ENCODE results near the gene ZNF775. TPM values are rescaled to one million over a fixed set of nuclear protein-coding genes. Genes with fewer than 3 reads are reported as not detected.

ZNF775 gene
- total and polyA plus RNA-seq, 2 of the 13 experiments (the other 11 are each of a cell fraction or from before 2014, with no cell fraction given) = 3.1 to 3.2 TPM

DNA sequence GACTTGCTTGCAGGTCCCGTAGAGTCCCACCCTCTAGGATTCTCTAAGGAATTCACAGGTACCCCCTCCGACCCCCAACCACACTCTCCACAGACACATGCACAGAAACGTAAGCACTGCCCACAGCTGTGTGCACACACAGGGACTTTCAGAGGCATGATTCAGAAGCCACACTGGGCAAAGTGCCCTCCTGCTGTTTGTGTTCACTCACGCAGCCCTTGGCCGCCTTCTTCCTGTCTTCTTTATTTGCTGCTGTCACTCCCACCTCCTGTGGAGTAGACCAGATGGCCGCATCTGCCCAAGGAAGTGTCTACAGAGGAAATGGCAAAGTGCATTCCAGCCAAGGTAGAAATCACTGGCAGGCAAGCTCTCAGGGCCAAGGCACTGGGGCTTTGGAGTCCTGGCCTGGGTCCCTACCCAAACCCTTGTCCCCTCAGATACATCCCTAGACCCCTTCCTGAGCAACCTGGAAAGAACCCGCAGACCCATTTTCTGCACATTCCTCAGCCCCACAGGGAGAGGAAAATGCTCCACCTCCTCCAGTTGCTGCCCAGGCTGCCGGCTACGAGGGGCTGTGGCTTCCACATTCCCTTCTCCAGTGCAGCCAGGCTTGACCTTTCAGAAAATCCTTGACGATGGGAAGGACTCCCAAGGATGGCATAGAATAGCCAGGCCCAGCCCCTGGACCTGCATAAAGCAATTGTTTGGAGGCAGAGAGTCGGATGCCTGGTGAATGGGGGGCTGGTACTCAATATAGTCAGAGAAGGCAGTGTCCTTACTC, 49.7 kb downstream of the ZNF775 start:
- no peaks in the 10 kb centered on the region for H4K20me1 ChIP-seq (ENCODE audit: insufficient read depth, low read length)
- POLR2A ChIA-PET = no interaction called here
- H3K79me2 ChIP-seq (ENCODE audit: insufficient read depth, low read length) = no peaks in the 10 kb centered on the region
- H3K27me3 ChIP-seq (ENCODE audit: control insufficient read depth in 1 of 2, insufficient read depth in 2 of 2, low read length in 2 of 2) = peaks cover 5 to 56% of the 10 kb centered on the region in 2 experiments; a peak in 4 of 5 replicates
- no peaks in the 10 kb centered on the region for H3K9me3 ChIP-seq (ENCODE audit: low read length)
- H3K4me3 ChIP-seq (replicated peaks in 1 of 3; ENCODE audit: insufficient read depth in 1 of 3, low read depth in 2 of 3, low read length in 3 of 3) = no peak overlapping the region
- WGBS (ENCODE audit: low lambda C conversion rate) = 4% methylated on average over 8 of the region's 11 CpGs
- H3K4me2 ChIP-seq (ENCODE audit: low read depth, low read length) = no peak overlapping the region
- no peak overlapping the region for H3K9ac ChIP-seq (ENCODE audit: insufficient read depth, low read depth, low read length)
- FAIRE-seq = no peak
- peak; percentile 65 for ATAC-seq
- DNase-seq (ENCODE audit: low spot score) = no peak
- H3K36me3 ChIP-seq (replicated peaks in 1 of 2; ENCODE audit: control insufficient read depth in 1 of 2, insufficient read depth in 2 of 2, low read length in 2 of 2) = no peaks in the 10 kb centered on the region
- H2AFZ ChIP-seq (ENCODE audit: low read length) = no peak overlapping the region
- CTCF ChIA-PET (ENCODE audit: low intra/inter-chr PET ratio, low total read pairs) = no interaction called here
- BruUV-seq (replicated peaks) = no TSS peak
- in situ Hi-C loops (cut with HindIII; ENCODE audit: extremely low pct_ligation_motif_present, low pct_unique_long_range_greater_than_20kb) = no loop called here
- intact Hi-C loops (cut with micrococcal nuclease; ENCODE audit: unreplicated experiment) = no loop called here
- H3K27ac ChIP-seq (ENCODE audit: extremely low read length, insufficient read depth, low read length) = no peak overlapping the region
- peaks cover 6% of the 10 kb centered on the region for H3K4me1 ChIP-seq (ENCODE audit: insufficient read depth, low read length)
- TF ChIP-seq, protein P1, sequence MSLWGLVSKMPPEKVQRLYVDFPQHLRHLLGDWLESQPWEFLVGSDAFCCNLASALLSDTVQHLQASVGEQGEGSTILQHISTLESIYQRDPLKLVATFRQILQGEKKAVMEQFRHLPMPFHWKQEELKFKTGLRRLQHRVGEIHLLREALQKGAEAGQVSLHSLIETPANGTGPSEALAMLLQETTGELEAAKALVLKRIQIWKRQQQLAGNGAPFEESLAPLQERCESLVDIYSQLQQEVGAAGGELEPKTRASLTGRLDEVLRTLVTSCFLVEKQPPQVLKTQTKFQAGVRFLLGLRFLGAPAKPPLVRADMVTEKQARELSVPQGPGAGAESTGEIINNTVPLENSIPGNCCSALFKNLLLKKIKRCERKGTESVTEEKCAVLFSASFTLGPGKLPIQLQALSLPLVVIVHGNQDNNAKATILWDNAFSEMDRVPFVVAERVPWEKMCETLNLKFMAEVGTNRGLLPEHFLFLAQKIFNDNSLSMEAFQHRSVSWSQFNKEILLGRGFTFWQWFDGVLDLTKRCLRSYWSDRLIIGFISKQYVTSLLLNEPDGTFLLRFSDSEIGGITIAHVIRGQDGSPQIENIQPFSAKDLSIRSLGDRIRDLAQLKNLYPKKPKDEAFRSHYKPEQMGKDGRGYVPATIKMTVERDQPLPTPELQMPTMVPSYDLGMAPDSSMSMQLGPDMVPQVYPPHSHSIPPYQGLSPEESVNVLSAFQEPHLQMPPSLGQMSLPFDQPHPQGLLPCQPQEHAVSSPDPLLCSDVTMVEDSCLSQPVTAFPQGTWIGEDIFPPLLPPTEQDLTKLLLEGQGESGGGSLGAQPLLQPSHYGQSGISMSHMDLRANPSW (CRISPR knock-in tag; IDR thresholded peaks at IDR 0.05; ENCODE audit: borderline replicate concordance) = no peak
- TF ChIP-seq SIX4 (CRISPR knock-in tag; IDR thresholded peaks at IDR 0.05) (no peak), NAIF1 (CRISPR knock-in tag; IDR thresholded peaks at IDR 0.05; ENCODE audit: borderline replicate concordance) (no peak), RFX3 (CRISPR knock-in tag; IDR thresholded peaks at IDR 0.05) (no peak), ZNF343 (CRISPR knock-in tag; IDR thresholded peaks at IDR 0.05) (no peak), ZNF44 (CRISPR knock-in tag; IDR thresholded peaks at IDR 0.05) (no peak), POLR2AphosphoS2 (IDR thresholded peaks at IDR 0.05; ENCODE audit: low read depth, low read length) (no peak), MAF1 (CRISPR knock-in tag; IDR thresholded peaks at IDR 0.05; ENCODE audit: borderline replicate concordance) (no peak), PREB (CRISPR knock-in tag; IDR thresholded peaks at IDR 0.05) (no peak), ZNF746 (CRISPR knock-in tag; IDR thresholded peaks at IDR 0.05) (no peak), SNAPC5 (CRISPR knock-in tag; IDR thresholded peaks at IDR 0.05; ENCODE audit: borderline replicate concordance) (no peak), ZBTB43 (CRISPR knock-in tag; conservative IDR thresholded peaks at IDR 0.05) (no peak), MBD4 (IDR thresholded peaks at IDR 0.05; ENCODE audit: borderline replicate concordance, low read length) (no peak), TCF12 (IDR thresholded peaks at IDR 0.05) (no peak), TCF12 (CRISPR knock-in tag; IDR thresholded peaks at IDR 0.05) (no peak), ZNF7 (CRISPR knock-in tag; IDR thresholded peaks at IDR 0.05) (no peak)
- TF ChIP-seq, protein P2, sequence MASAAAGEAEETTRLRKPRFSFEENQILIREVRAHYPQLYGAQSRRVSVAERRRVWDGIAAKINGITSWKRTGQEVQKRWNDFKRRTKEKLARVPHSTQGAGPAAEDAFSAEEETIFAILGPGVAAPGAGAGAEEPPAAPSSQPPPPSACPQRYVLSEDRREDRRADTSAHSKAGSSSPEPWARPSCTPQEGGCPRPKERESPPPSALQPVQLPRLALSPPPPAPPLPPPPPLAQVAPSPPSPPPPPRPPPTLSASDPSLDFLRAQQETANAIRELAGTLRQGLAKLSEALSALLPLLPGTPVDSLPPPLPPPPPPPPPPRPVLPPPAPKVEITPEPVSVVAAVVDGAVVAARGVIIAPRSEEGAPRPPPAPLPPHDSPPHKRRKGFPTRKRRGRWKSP (CRISPR knock-in tag; IDR thresholded peaks at IDR 0.05) = no peak
- TF ChIP-seq, protein P3, sequence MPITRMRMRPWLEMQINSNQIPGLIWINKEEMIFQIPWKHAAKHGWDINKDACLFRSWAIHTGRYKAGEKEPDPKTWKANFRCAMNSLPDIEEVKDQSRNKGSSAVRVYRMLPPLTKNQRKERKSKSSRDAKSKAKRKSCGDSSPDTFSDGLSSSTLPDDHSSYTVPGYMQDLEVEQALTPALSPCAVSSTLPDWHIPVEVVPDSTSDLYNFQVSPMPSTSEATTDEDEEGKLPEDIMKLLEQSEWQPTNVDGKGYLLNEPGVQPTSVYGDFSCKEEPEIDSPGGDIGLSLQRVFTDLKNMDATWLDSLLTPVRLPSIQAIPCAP (CRISPR knock-in tag; IDR thresholded peaks at IDR 0.05; ENCODE audit: low read depth) = no peak
